Type B pancreatic cell (in vitro differentiated cells): ENCODE data around the gene FASTKD3. TPM values are rescaled to one million over a fixed set of nuclear protein-coding genes. Genes with fewer than 3 reads are reported as not detected.

ENCODE experiments used
- DNase-seq: peaks from one replicate; pipeline ENCODE4 v3.0.0; 2021; ENCODE audit warnings: mixed read lengths; ENCODE audit not compliant: unreplicated experiment; ENCODE audit errors: extremely low spot score
- H3K27ac Mint-ChIP-seq: 2 replicates; pipeline ENCODE4 v1.8.0; 2021; ENCODE audit warnings: mild to moderate bottlenecking, mixed read lengths
- H3K27me3 Mint-ChIP-seq: 2 replicates; pipeline ENCODE4 v1.8.0; 2021; ENCODE audit warnings: mixed read lengths
- H3K36me3 Mint-ChIP-seq: 2 replicates; pipeline ENCODE4 v1.8.0; 2021; ENCODE audit warnings: mixed read lengths
- H3K4me1 Mint-ChIP-seq: one replicate; pipeline ENCODE4 v1.8.0; 2021; ENCODE audit warnings: mixed read lengths; ENCODE audit not compliant: unreplicated experiment
- H3K4me3 Mint-ChIP-seq: 2 replicates; pipeline ENCODE4 v1.8.0; 2021; ENCODE audit warnings: mild to moderate bottlenecking, mixed read lengths
- H3K9me3 Mint-ChIP-seq: 2 replicates; pipeline ENCODE4 v1.8.0; 2021; ENCODE audit warnings: mixed read lengths
- CTCF ChIP-seq: fragments of 200-600 bp; sonication (generic); conservative IDR thresholded peaks from 2 replicates; pipeline ENCODE4 v1.5.0; 2021; ENCODE audit warnings: antibody characterized with exemption, mild to moderate bottlenecking
- total RNA-seq: library from RNA; stranded (reverse); gene quantifications from 2 replicates; pipeline ENCODE4 v1.2.1, GENCODE V29; 2021; ENCODE audit warnings: low replicate concordance

Gene FASTKD3
- total RNA-seq, 1 donor from 2014 or later, result 10.7 TPM

DNA sequence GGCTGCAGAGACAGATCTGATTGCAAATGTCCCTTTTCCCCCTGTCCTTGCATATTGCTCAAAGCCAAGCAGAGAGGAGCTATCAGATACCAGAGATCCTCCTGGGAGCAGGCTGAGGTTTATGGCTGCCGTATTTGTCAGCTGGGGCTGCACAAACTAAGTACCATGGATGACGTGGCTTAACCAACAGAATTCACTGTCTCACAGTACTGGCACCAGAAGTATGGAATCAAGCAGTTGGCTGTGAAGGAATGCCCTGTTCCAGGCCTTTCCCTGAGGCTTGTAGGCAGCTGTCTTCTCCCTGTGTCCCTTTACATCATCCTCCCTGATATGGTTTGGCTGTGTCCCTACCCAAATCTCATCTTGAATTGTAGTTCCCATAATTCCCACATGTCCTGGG, 20.5 kb downstream of the FASTKD3 start:
- no peak overlapping the region for H3K27ac Mint-ChIP-seq
- TF ChIP-seq CTCF, result no peak
- H3K27me3 Mint-ChIP-seq, result peaks cover 21% of the 10 kb centered on the region
- no peak for DNase-seq
- peak overlapping the region; percentile 17 for H3K4me3 Mint-ChIP-seq
- peaks cover 9% of the 10 kb centered on the region for H3K9me3 Mint-ChIP-seq
- no peaks in the 10 kb centered on the region for H3K36me3 Mint-ChIP-seq
- H3K4me1 Mint-ChIP-seq, result peaks cover 10% of the 10 kb centered on the region

DNA sequence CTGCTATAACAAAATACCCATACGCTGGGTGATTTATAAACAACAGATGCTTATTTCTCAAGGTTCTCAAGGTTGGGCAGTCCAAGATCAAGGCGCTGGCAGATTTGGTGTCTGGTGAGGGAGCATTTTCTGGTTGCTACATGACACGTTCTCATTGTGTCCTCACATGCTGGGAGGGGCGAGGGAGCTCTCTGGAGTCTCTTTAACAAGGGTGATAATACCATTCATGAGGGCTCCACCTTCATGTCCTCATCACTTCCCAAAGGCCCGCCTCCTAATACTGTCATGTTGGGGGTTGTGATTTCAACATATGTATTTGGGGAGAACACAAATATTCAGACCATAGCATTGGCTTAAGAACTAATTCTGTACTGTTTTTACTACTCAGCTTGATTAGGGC, 22.5 kb downstream of the FASTKD3 start:
- H3K4me1 Mint-ChIP-seq, result peaks cover 3% of the 10 kb centered on the region
- no peak overlapping the region for H3K4me3 Mint-ChIP-seq
- H3K27ac Mint-ChIP-seq, result no peak overlapping the region
- H3K9me3 Mint-ChIP-seq, result peaks cover 4% of the 10 kb centered on the region
- TF ChIP-seq CTCF, result no peak
- peaks cover 21% of the 10 kb centered on the region for H3K27me3 Mint-ChIP-seq
- DNase-seq, result no peak
- H3K36me3 Mint-ChIP-seq, result no peaks in the 10 kb centered on the region

- no peak overlapping the region for H3K27ac Mint-ChIP-seq
- H3K27me3 Mint-ChIP-seq, result peaks cover 21% of the 10 kb centered on the region
- no peaks in the 10 kb centered on the region for H3K4me1 Mint-ChIP-seq
- H3K4me3 Mint-ChIP-seq, result no peak overlapping the region
- TF ChIP-seq CTCF, result no peak
- H3K36me3 Mint-ChIP-seq, result peaks cover 3% of the 10 kb centered on the region
- peaks cover 5% of the 10 kb centered on the region for H3K9me3 Mint-ChIP-seq
- DNase-seq, result no peak
Measured at GRCh38 chr5:7845557-7845956, 23.3 kb downstream of the FASTKD3 start.

GRCh38 chr5:7844901-7845300, 23.9 kb downstream of the FASTKD3 start:
- H3K4me3 Mint-ChIP-seq, result no peak overlapping the region

GRCh38 chr5:7842531-7842930, 26.3 kb downstream of the FASTKD3 start:
- no peak for DNase-seq
- no peak overlapping the region for H3K4me3 Mint-ChIP-seq
- peaks cover 5% of the 10 kb centered on the region for H3K9me3 Mint-ChIP-seq
- peaks cover 11% of the 10 kb centered on the region for H3K27me3 Mint-ChIP-seq
- no peaks in the 10 kb centered on the region for H3K4me1 Mint-ChIP-seq
- H3K36me3 Mint-ChIP-seq, result peaks cover 5% of the 10 kb centered on the region
- no peak overlapping the region for H3K27ac Mint-ChIP-seq
- TF ChIP-seq CTCF, result no peak

More at GRCh38 chr5:7844901-7845300, 23.9 kb downstream of the FASTKD3 start:
- Mint-ChIP-seq H3K27me3 (peaks cover 21% of the 10 kb centered on the region), H3K36me3 (peaks cover 5% of the 10 kb centered on the region), H3K4me1 (no peaks in the 10 kb centered on the region), H3K27ac (no peak overlapping the region), H3K9me3 (peaks cover 5% of the 10 kb centered on the region)
- no peak for DNase-seq
- no peak for TF ChIP-seq CTCF

- H3K27ac Mint-ChIP-seq, result no peak overlapping the region
- H3K27me3 Mint-ChIP-seq, result no peaks in the 10 kb centered on the region
- no peak for DNase-seq
- peaks cover 5% of the 10 kb centered on the region for H3K9me3 Mint-ChIP-seq
- no peak overlapping the region for H3K4me3 Mint-ChIP-seq
- TF ChIP-seq CTCF, result no peak
- H3K36me3 Mint-ChIP-seq, result peaks cover 7% of the 10 kb centered on the region
- no peaks in the 10 kb centered on the region for H3K4me1 Mint-ChIP-seq
Measured at GRCh38 chr5:7837403-7837802, 31.4 kb downstream of the FASTKD3 start.
